Ovary (tissue), 3 donors: ENCODE data around the gene CUBN.

Source experiments
- CTCF ChIP-seq, 3 donors: fragments of 450-650 bp in 2 of 3; fragments of 200-600 bp in 1 of 3; IDR thresholded peaks; one replicate each; pipeline versions ENCODE4 v1.5.1 to v1.8.0; 2016 to 2022; ENCODE audit warnings: antibody characterized with exemption in 3 of 3, mild to moderate bottlenecking in 1 of 3
- POLR2A ChIP-seq: fragments of 450-650 bp; IDR thresholded peaks from one replicate; pipeline ENCODE4 v1.6.1; 2017; ENCODE audit warnings: antibody characterized with exemption, mild to moderate bottlenecking, moderate library complexity
- donor health status: DM: no; HTN: no; CAD: no.

GRCh38 chr10:16989826-16990293, 139.8 kb downstream of the CUBN start:
- TF ChIP-seq POLR2A (no peak), CTCF (IDR thresholded peaks at IDR 0.05) (no peak)
